ENCODE measurements around the gene CDH13. TPM values are rescaled to one million over a fixed set of nuclear protein-coding genes. Genes with fewer than 3 reads are reported as not detected.

CDH13 gene
- total RNA-seq, 1 experiment from 2014 or later = 2.1 TPM

DNA sequence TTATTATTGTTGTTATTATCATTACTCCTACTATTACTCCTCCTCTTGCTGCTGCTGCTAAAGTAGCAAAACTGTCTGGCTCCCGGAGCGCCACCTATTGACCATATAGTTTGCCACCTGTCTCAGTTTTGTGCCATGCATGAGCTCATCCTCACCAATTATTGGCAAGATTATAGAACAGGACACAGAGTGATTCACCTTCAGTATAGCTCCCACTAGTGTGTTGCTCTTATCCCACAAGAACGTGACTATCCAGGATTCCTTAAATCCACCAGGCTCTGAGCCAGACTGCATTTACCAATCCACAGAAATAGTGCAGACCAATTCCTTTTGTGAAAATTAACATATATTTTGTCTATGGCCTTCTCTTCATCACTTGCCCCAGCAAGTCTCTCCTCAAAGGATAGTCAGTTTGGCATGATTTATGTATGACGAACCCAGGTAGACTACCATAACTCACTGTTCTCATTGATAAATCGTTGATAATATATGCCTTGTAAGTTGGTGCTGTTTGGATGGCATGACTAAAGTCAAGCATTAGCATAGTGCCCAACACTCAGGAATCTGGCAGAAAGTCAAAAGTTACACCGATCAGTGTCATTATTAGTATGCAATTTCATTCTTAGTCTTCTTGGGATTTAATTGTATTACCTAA, 775.5 kb downstream of the CDH13 start:
- no peaks in the 10 kb centered on the region for H3K36me3 ChIP-seq (ENCODE audit: insufficient read depth, low read length, poor library complexity, severe bottlenecking)
- no TSS peak for BruUV-seq (replicated peaks)
- H3K27me3 ChIP-seq (replicated peaks; ENCODE audit: insufficient read depth, low read depth, low read length, poor library complexity) = peaks cover 17% of the 10 kb centered on the region
- intact Hi-C loops (cut with micrococcal nuclease; ENCODE audit: unreplicated experiment) = no loop called here
- H3K27ac ChIP-seq (ENCODE audit: low read depth, low read length, poor library complexity, severe bottlenecking) = no peak overlapping the region
- no peaks in the 10 kb centered on the region for H3K4me1 ChIP-seq (ENCODE audit: insufficient read depth, low read length, poor library complexity, severe bottlenecking)
- no peaks in the 10 kb centered on the region for H3K9me3 ChIP-seq (ENCODE audit: low read depth, low read length, poor library complexity, severe bottlenecking)
- H3K4me3 ChIP-seq (ENCODE audit: low read depth, low read length, poor library complexity, severe bottlenecking) = no peak overlapping the region
- POLR2A ChIA-PET (ENCODE audit: low non-redundant PET) = no interaction called here
- CTCF ChIA-PET = no interaction called here
- TF ChIP-seq CTCF (conservative IDR thresholded peaks at IDR 0.05; ENCODE audit: low read depth, low read length) (no peak), EZH2 (IDR thresholded peaks at IDR 0.05; ENCODE audit: borderline replicate concordance, low read depth, low read length, poor library complexity, severe bottlenecking) (no peak)
- no peak for DNase-seq (ENCODE audit: low spot score)

GRCh38 chr16:83402967-83403366, 776.2 kb downstream of the CDH13 start:
- H3K27ac ChIP-seq (ENCODE audit: low read depth, low read length, poor library complexity, severe bottlenecking) = no peak overlapping the region
- CTCF ChIA-PET = no interaction called here
- TF ChIP-seq CTCF (conservative IDR thresholded peaks at IDR 0.05; ENCODE audit: low read depth, low read length) = no peak
- no peak for TF ChIP-seq EZH2 (IDR thresholded peaks at IDR 0.05; ENCODE audit: borderline replicate concordance, low read depth, low read length, poor library complexity, severe bottlenecking)

GRCh38 chr16:83403761-83404160, 777.0 kb downstream of the CDH13 start:
- intact Hi-C loops (cut with micrococcal nuclease; ENCODE audit: unreplicated experiment) = no loop called here
- Histone ChIP-seq H3K36me3 (ENCODE audit: insufficient read depth, low read length, poor library complexity, severe bottlenecking) (no peaks in the 10 kb centered on the region), H3K27me3 (replicated peaks; ENCODE audit: insufficient read depth, low read depth, low read length, poor library complexity) (peaks cover 30% of the 10 kb centered on the region), H3K4me1 (ENCODE audit: insufficient read depth, low read length, poor library complexity, severe bottlenecking) (no peaks in the 10 kb centered on the region), H3K4me3 (ENCODE audit: low read depth, low read length, poor library complexity, severe bottlenecking) (no peak overlapping the region), H3K27ac (ENCODE audit: low read depth, low read length, poor library complexity, severe bottlenecking) (no peak overlapping the region), H3K9me3 (ENCODE audit: low read depth, low read length, poor library complexity, severe bottlenecking) (no peaks in the 10 kb centered on the region)
- CTCF ChIA-PET = no interaction called here
- POLR2A ChIA-PET (ENCODE audit: low non-redundant PET) = no interaction called here
- TF ChIP-seq CTCF (conservative IDR thresholded peaks at IDR 0.05; ENCODE audit: low read depth, low read length) (no peak), EZH2 (IDR thresholded peaks at IDR 0.05; ENCODE audit: borderline replicate concordance, low read depth, low read length, poor library complexity, severe bottlenecking) (no peak)
- no peak for DNase-seq (ENCODE audit: low spot score)
- BruUV-seq (replicated peaks) = no TSS peak

More at GRCh38 chr16:83402967-83403366, 776.2 kb downstream of the CDH13 start:
- intact Hi-C loops (cut with micrococcal nuclease; ENCODE audit: unreplicated experiment) = no loop called here
- H3K27me3 ChIP-seq (replicated peaks; ENCODE audit: insufficient read depth, low read depth, low read length, poor library complexity) = peaks cover 23% of the 10 kb centered on the region
- H3K9me3 ChIP-seq (ENCODE audit: low read depth, low read length, poor library complexity, severe bottlenecking) = no peaks in the 10 kb centered on the region
- no TSS peak for BruUV-seq (replicated peaks)
- no peaks in the 10 kb centered on the region for H3K36me3 ChIP-seq (ENCODE audit: insufficient read depth, low read length, poor library complexity, severe bottlenecking)
- DNase-seq (ENCODE audit: low spot score) = no peak
- H3K4me1 ChIP-seq (ENCODE audit: insufficient read depth, low read length, poor library complexity, severe bottlenecking) = no peaks in the 10 kb centered on the region
- no peak overlapping the region for H3K4me3 ChIP-seq (ENCODE audit: low read depth, low read length, poor library complexity, severe bottlenecking)
- POLR2A ChIA-PET (ENCODE audit: low non-redundant PET) = no interaction called here

Data from A673 (cell line).